RPMI8226 (cell line): ENCODE data around the gene SLC16A2.

Source experiments
- DNase-seq: peaks from one replicate; pipeline ENCODE4 v3.0.0-alpha.2; 2015

The SLC16A2 gene

GRCh38 chrX:74421036-74421739 is at the start of gene SLC16A2:
Gene SLC16A2 (plus strand): TSS chrX:74421493. CDS start chrX:74421638, 145 bp downstream.
- peak; percentile 15 for DNase-seq

GRCh38 chrX:74372272-74372671 is 49.0 kb upstream of the SLC16A2 start:
- DNase-seq = no peak

GRCh38 chrX:74377282-74377681 is 44.0 kb upstream of the SLC16A2 start:
- no peak for DNase-seq

GRCh38 chrX:74382613-74383012 is 38.7 kb upstream of the SLC16A2 start:
- DNase-seq = peak; percentile 55

GRCh38 chrX:74383611-74384010 is 37.7 kb upstream of the SLC16A2 start:
- DNase-seq = no peak

- no peak for DNase-seq
Measured at GRCh38 chrX:74389016-74389722, 32.1 kb upstream of the SLC16A2 start.

- DNase-seq = no peak
Measured at GRCh38 chrX:74395556-74395955, 25.7 kb upstream of the SLC16A2 start.

GRCh38 chrX:74405973-74406489 is 15.3 kb upstream of the SLC16A2 start:
- no peak for DNase-seq

GRCh38 chrX:74408304-74408703 is 13.0 kb upstream of the SLC16A2 start:
- no peak for DNase-seq

GRCh38 chrX:74419864-74420195 is 1.5 kb upstream of the SLC16A2 start:
- no peak for DNase-seq

- no peak for DNase-seq
Measured at GRCh38 chrX:74420196-74421035, 877 bp upstream of the SLC16A2 start.

GRCh38 chrX:74421740-74422352 is 553 bp downstream of the SLC16A2 start:
- DNase-seq = no peak

- peak; percentile 11 for DNase-seq
Measured at GRCh38 chrX:74422576-74423288, 1.4 kb downstream of the SLC16A2 start.

GRCh38 chrX:74423289-74423998 is 2.2 kb downstream of the SLC16A2 start:
- no peak for DNase-seq

GRCh38 chrX:74426071-74426470 is 4.8 kb downstream of the SLC16A2 start:
- no peak for DNase-seq

- no peak for DNase-seq
Measured at GRCh38 chrX:74426615-74427014, 5.3 kb downstream of the SLC16A2 start.

GRCh38 chrX:74431797-74432196 is 10.5 kb downstream of the SLC16A2 start:
- no peak for DNase-seq

- DNase-seq = no peak
Measured at GRCh38 chrX:74434336-74434735, 13.0 kb downstream of the SLC16A2 start.

GRCh38 chrX:74437530-74437929 is 16.2 kb downstream of the SLC16A2 start:
- no peak for DNase-seq

- no peak for DNase-seq
Measured at GRCh38 chrX:74438764-74439163, 17.5 kb downstream of the SLC16A2 start.

GRCh38 chrX:74445099-74445498 is 23.8 kb downstream of the SLC16A2 start:
- DNase-seq = no peak

GRCh38 chrX:74446876-74447275 is 25.6 kb downstream of the SLC16A2 start:
- no peak for DNase-seq
